Parathyroid adenoma (tissue), 2 donors: ENCODE data around the gene ATF7IP.

Experiments
- H2AFZ ChIP-seq: fragments of 300-600 bp; sonication (generic); one replicate; pipeline ENCODE4 v1.7.0; 2017; ENCODE audit warnings: antibody characterized with exemption, mild to moderate bottlenecking
- H3K27ac ChIP-seq: fragments of 300-600 bp; sonication (generic); one replicate; pipeline ENCODE4 v1.7.0; 2017
- H3K27me3 ChIP-seq: fragments of 300-600 bp; sonication (generic); one replicate; pipeline ENCODE4 v1.7.0; 2017; ENCODE audit warnings: low read length; ENCODE audit not compliant: control insufficient read depth, insufficient read depth
- H3K36me3 ChIP-seq: fragments of 300-600 bp; sonication (generic); one replicate; pipeline ENCODE4 v1.7.0; 2017; ENCODE audit warnings: low read length; ENCODE audit not compliant: control insufficient read depth, insufficient read depth
- H3K4me1 ChIP-seq: fragments of 300-600 bp; sonication (generic); one replicate; pipeline ENCODE4 v1.7.0; 2017; ENCODE audit warnings: control low read depth
- H3K4me2 ChIP-seq: fragments of 300-600 bp; sonication (generic); one replicate; pipeline ENCODE4 v1.7.0; 2017; ENCODE audit warnings: low read length
- H3K4me3 ChIP-seq: fragments of 300-600 bp; sonication (generic); one replicate; pipeline ENCODE4 v1.7.0; 2017; ENCODE audit warnings: low read depth, low read length
- H3K79me2 ChIP-seq: fragments of 300-600 bp; sonication (generic); one replicate; pipeline ENCODE4 v1.7.0; 2017; ENCODE audit warnings: control low read depth
- H3K9ac ChIP-seq: fragments of 300-600 bp; sonication (generic); one replicate; pipeline ENCODE4 v1.7.0; 2017; ENCODE audit warnings: mild to moderate bottlenecking
- H3K9me3 ChIP-seq: fragments of 300-600 bp; sonication (generic); one replicate; pipeline ENCODE4 v1.7.0; 2017; ENCODE audit warnings: low read length; ENCODE audit not compliant: control insufficient read depth
- TF ChIP-seq, protein P1 (sequence below): fragments of 300-600 bp; sonication (generic); IDR thresholded peaks from one replicate; pipeline ENCODE4 v1.7.0; 2017; ENCODE audit warnings: antibody characterized with exemption, mild to moderate bottlenecking
- donor health status: primary hyperparathyroidism.

Gene ATF7IP

DNA sequence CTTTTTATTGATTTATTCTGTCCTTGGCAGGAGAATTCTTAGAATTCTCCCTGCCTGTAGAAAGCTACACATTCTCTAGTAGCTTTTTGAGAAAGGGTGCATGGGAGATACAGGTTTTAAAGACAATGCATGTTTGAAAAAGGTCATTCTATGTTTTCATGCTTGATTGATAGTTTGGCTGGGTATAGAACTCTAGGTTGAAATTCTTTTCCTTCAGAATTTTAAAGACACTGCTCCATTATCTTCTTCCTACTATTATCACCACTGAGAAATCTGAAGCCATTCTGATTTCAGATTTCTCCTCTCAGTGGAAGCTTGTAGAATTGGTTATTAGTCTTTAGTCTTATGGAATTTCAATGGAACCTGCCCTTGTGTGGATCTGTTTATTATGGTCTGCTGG is 14.0 kb downstream of the ATF7IP start:
- Histone ChIP-seq H3K4me1 (peaks cover 17% of the 10 kb centered on the region), H3K79me2 (peaks cover 77% of the 10 kb centered on the region), H3K36me3 (no peaks in the 10 kb centered on the region), H3K9ac (no peak overlapping the region), H3K4me2 (no peak overlapping the region), H3K27ac (no peak overlapping the region), H2AFZ (no peak overlapping the region), H3K4me3 (no peak overlapping the region), H3K9me3 (no peaks in the 10 kb centered on the region), H3K27me3 (no peaks in the 10 kb centered on the region)
- TF ChIP-seq, protein P1, sequence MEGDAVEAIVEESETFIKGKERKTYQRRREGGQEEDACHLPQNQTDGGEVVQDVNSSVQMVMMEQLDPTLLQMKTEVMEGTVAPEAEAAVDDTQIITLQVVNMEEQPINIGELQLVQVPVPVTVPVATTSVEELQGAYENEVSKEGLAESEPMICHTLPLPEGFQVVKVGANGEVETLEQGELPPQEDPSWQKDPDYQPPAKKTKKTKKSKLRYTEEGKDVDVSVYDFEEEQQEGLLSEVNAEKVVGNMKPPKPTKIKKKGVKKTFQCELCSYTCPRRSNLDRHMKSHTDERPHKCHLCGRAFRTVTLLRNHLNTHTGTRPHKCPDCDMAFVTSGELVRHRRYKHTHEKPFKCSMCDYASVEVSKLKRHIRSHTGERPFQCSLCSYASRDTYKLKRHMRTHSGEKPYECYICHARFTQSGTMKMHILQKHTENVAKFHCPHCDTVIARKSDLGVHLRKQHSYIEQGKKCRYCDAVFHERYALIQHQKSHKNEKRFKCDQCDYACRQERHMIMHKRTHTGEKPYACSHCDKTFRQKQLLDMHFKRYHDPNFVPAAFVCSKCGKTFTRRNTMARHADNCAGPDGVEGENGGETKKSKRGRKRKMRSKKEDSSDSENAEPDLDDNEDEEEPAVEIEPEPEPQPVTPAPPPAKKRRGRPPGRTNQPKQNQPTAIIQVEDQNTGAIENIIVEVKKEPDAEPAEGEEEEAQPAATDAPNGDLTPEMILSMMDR, result no peak

DNA sequence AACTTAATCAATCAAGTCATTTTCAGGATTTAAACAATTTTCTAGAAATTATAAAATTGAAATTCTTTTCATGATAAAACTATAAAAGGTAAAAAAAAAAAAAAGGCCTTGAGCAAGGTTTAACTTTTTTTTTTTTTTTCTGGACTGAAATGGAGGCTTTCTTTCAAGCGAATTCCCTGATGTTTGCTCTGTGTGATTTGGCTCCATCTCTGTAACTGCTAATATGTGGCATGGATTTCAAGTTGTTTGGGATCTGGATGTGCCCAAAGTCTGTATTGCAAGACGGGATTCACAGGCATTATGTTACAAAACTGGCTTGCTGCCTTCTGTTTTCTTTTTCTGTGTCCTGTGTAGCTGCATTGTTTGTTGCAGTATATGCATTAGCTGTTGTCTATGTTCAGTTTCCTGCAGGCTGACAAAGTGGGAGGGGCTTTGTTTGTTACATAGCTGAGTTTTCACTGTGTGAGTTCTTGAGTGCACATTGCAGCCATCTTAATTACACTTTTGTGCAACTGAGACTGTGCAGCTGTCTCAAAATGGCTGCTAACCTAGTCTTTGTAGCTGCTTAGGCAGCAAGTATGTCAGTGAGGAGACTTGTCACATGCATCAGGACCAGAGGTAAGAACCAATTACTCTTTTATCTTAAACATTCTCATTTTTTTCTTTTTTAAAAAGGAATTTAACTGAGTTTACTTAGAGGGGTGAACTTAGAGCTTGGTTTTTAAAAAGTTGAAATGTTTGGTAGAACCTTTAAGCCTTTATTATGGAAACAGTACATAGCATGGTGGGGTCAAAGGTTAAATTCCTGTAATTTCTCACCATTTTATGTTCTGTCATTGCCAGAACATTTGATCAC is 19.5 kb downstream of the ATF7IP start:
- H3K9ac ChIP-seq, result no peak overlapping the region

DNA sequence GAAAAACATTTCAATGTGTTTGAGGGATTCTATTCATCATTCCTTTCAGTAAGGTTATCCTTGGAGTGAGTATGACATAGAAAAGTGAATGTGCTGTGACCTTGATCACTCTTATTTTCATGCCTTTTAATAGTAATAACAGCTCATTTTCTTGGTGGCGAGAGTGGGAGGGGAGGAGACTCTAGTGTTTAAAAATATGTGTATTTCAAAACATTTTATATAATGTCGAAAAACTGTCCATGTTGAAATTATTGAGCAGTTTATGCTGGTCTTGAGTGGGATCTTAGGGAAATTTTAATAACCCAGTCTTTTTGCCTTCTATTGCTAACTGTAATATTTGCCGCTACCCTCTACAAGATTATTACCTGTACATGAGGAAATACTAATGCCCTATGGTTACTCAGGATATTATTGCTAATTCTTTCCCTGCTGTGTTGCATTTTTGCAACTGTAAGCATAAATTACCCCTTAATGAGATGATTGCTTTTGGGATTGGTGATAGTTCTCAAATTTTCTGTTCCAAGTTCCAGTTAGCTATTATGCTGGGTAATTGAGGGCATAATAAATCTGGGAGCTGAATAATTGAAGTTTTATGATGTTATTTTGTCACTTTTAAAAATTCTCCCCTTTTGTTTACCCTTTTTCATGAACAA is 21.9 kb downstream of the ATF7IP start:
- peak overlapping the region; percentile 34 for H3K4me2 ChIP-seq
- H2AFZ ChIP-seq, result no peak overlapping the region
- no peaks in the 10 kb centered on the region for H3K27me3 ChIP-seq
- H3K4me3 ChIP-seq, result no peak overlapping the region
- H3K9me3 ChIP-seq, result peaks cover 4% of the 10 kb centered on the region
- TF ChIP-seq, protein P1, result no peak
- peaks cover 67% of the 10 kb centered on the region for H3K79me2 ChIP-seq
- H3K36me3 ChIP-seq, result no peaks in the 10 kb centered on the region
- no peak overlapping the region for H3K27ac ChIP-seq
- H3K4me1 ChIP-seq, result peaks cover 18% of the 10 kb centered on the region
- no peak overlapping the region for H3K9ac ChIP-seq

More for the DNA sequence above, 19.5 kb downstream of the ATF7IP start:
- peak overlapping the region; percentile 55 for H2AFZ ChIP-seq
- H3K79me2 ChIP-seq, result peaks cover 73% of the 10 kb centered on the region
- peak overlapping the region; percentile 44 for H3K4me3 ChIP-seq
- peaks cover 21% of the 10 kb centered on the region for H3K4me1 ChIP-seq
- H3K36me3 ChIP-seq, result no peaks in the 10 kb centered on the region
- H3K4me2 ChIP-seq, result peak overlapping the region; percentile 61
- peaks cover 4% of the 10 kb centered on the region for H3K9me3 ChIP-seq
- H3K27me3 ChIP-seq, result no peaks in the 10 kb centered on the region
- peak overlapping the region; percentile 80 for H3K27ac ChIP-seq
- TF ChIP-seq, protein P1, result peak; percentile 6

DNA sequence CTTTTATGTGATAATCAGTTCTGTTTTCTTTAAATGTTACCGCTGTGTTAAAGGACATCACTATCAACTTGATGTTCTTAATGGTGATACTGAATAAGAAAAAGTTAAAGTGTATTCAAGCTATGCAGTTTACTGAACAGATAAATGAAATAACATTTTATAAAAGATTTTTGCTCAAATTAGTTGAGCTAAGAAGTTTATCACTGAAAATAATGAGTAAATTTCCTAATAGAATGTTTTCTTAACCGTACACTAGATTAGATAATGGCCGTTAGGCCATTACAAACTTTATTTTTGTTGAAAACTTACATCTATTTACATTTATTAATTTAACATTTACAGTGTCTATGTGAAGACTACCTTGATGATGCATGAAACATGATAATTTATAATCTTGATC is 25.0 kb downstream of the ATF7IP start:
- Histone ChIP-seq H3K36me3 (no peaks in the 10 kb centered on the region), H2AFZ (no peak overlapping the region), H3K9ac (no peak overlapping the region), H3K9me3 (peaks cover 4% of the 10 kb centered on the region), H3K4me3 (no peak overlapping the region), H3K79me2 (peaks cover 51% of the 10 kb centered on the region), H3K4me1 (peaks cover 4% of the 10 kb centered on the region), H3K27me3 (no peaks in the 10 kb centered on the region), H3K4me2 (peak overlapping the region; percentile 16), H3K27ac (peak overlapping the region; percentile 50)
- TF ChIP-seq, protein P1, result no peak
